HG02678 (cell line): ENCODE data around the gene B9D1.
A peak's percentile ranks its signal among the peaks of the same experiment; 100 is the strongest.

ENCODE experiments used
- ATAC-seq: cut with Tn5 transposase; IDR thresholded peaks from one replicate; pipeline ENCODE4 v1.9.1; 2021; ENCODE audit warnings: mild to moderate bottlenecking, moderate library complexity; ENCODE audit not compliant: unreplicated experiment

B9D1 gene

GRCh38 chr17:19377602-19378415 is 15.3 kb upstream of the B9D1 start:
- peak; percentile 93 for ATAC-seq

DNA sequence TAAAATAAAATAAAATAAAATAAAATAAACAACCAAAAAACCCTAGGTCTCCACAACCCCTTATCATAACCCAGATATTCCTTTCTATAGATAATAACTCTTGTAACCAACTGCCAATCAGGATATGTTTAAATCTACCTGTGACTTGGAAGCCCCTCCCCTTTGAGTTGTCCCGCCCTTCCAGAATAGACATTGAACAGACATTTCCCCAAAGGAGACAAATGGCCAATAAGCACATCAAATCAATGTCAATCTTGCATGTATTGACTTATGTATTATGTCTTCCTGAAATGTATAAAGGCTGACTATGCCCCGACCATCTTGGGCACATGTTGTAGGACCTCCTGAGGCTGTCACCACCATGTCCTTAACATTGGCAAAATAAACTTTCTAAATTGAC is 14.3 kb upstream of the B9D1 start:
- no peak for ATAC-seq

- ATAC-seq = no peak
Observed at GRCh38 chr17:19375732-19376131, 13.2 kb upstream of the B9D1 start.

- ATAC-seq = no peak
Observed at GRCh38 chr17:19374136-19374535, 11.6 kb upstream of the B9D1 start.

GRCh38 chr17:19372866-19373504 is 10.5 kb upstream of the B9D1 start:
- no peak for ATAC-seq

DNA sequence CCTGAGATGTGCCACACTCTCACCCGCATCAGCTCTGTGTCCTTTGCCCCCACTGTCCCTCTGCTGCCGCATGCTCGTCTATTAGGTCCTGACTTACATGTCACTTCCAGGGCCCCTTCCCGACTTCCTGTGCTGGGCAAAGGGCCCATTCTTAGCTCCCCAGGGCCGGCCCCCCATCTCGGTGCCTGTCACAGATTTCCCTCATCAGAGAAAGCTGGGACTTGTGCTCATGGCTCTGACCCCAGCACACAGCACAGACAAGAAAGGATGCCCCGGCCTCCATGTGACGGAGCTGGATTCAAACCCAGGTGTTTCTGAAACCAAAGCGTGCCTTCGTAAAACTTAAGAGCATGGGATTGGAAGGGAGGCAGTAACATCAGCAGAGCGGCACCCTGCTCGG is 9.9 kb upstream of the B9D1 start:
- no peak for ATAC-seq

DNA sequence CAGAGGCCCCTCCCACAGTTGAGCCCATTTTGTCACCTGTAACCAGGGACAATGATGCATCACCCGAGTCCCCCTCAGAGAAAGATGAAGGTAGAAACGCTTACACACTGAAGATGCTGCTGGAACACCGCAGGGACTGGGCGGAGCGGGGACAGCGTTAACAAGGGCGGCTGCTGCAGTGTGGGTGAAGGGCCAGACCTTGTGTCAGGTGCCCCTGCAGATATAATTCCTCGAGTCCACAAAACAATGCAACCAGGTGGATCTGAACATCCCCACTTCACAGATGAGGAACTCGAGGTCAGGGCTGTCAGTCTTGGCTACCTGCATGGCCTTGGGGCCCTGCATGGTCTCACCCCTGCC is 9.5 kb upstream of the B9D1 start:
- ATAC-seq = no peak

DNA sequence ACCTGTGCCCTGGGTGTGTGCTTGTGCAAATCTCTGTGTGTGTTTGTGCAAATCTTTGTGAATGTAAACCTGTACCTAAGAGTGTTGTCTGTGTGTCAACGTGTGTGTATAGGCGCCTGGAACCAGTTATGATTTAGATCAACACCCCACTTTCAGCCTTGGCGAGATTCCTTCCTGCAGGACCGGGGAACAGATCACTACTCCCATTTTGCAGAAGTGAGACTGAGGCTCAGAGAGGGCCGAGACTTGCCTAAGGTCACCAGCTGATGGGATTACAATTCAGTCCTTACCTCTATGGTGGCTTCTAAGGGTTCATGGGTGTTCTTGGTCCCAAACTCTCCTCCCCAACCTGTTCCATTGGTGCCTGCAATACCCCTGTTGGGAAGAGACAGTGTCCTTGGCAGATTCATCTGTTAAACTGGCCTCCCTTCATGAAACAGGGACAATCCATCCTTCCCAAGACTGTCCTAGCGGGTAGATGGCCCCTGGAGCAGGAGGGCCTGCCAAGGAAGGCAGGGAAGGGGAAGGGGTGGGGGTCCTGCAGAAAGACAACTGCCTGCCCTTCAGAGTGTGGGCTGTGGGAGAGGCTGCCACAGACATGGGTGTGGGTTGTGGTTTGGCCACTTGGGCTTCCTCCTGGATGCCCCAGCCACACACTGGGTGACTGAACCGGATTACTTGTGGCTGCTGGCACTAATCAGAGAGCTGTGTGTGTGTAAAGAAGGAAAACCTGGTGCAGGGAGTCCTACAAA is 8.9 kb upstream of the B9D1 start:
- ATAC-seq = no peak

DNA sequence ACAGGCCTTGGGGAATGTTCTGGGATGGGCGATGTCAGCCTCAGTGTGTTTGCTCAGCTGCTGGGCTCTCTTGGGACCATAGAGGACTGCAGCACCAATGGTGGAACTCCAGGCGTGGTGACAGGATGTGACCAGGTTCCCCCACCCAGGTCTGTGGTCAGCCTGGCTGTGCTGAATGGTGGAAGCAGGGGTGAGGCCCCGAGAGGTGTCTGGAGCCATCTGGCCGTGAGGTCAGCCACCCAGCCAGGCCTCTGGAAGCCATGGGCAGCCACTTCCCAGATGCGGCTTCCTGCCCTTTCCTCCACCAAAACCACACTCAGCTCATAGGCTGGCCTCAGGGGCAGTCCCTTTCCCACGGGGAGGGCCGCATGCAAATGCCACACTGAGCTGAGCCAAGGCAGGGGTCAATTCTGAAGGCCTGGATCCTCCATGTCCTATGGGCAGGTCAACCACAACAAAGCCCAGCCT is 8.0 kb upstream of the B9D1 start:
- peak; percentile 57 for ATAC-seq

DNA sequence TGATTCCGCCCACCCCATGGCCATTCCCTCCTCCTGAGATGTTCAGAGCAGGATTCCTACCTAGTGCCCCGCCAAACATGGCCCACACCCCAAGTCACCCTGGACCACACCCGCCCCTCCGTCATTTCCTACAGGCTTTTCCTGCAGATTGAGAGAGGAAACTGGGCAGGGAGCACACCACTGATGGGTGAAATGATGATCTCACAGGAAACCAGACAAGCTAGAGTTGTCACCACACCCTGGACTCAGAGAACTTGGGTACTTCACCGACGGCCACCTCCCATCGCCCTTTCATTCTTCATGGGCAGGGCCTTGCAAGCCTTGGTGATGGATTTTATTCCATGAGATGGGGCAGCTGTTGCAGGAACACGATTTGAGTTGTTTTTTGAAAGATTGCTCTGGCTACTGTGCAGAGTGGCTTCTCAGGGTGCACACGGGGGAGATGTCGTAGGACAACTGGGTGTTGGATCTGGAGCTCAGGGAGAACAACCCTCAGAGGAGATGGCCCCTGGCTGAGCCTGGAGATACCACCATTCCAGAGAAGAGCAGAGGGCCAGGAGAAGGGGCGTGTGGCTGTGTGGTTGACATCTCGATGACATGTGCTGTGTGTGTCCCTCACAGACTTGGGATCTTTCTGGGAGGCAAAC is 7.4 kb upstream of the B9D1 start:
- no peak for ATAC-seq

- no peak for ATAC-seq
Observed at GRCh38 chr17:19369107-19369778, 6.7 kb upstream of the B9D1 start.

DNA sequence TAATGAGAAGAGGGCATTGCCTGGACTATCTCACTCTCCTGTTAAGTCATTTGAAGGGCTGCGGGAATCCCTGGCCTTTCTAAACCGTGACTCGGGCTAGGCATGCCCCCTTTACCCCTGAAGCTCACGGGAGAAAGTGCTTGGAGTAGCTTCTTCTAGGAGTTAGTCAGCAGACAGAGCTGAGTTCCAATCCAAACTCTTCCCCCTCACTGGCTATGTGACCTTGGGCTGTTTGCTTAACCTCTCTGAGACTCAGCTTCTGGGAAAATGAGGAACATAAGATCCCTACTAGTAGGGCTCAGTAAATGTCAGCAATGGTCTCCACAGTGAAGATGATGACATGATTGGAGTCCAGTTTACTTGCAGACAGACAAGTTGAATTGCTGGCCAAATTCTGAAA is 5.7 kb upstream of the B9D1 start:
- no peak for ATAC-seq

GRCh38 chr17:19366637-19366972 is 4.1 kb upstream of the B9D1 start:
- no peak for ATAC-seq

- ATAC-seq = no peak
Observed at GRCh38 chr17:19365833-19366636, 3.5 kb upstream of the B9D1 start.

DNA sequence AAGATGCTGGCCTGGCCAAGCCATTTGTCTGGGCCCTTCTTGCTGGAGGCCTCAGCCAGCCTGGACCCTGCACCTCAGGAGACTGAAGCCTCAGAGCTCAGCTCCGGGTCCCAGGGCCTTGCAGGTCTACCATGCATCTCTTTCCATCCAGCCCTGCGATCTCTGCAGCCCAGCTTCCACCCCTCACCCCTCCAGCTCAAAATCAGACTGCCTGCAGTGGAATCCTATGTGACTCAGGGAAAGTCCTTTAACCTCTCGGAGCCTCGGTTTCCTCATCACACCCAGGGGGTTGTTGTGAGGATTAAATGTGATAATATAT is 2.9 kb upstream of the B9D1 start:
- no peak for ATAC-seq

- ATAC-seq = no peak
Observed at GRCh38 chr17:19364699-19365498, 2.4 kb upstream of the B9D1 start.

- no peak for ATAC-seq
Observed at GRCh38 chr17:19363460-19364035, 1.0 kb upstream of the B9D1 start.

GRCh38 chr17:19363114-19363438 is 553 bp upstream of the B9D1 start:
- ATAC-seq = no peak

DNA sequence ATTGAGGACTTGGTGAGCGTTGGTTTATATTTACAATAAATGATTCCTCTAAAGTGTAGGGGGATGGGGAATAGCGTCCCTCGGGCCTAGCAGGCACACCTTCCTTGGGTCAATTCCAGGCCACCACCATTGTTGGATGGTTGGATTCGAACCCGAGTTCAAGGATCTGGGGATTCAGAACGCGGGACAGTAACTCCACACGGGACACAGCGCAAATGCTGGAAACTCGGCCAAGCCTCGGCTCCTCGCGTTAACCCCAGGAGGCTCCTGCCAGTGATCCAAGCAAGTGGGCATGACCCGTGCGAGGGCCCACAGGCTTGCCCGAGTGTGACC is 613 bp downstream of the B9D1 start:
- no peak for ATAC-seq
